ENCODE results near the gene PLCB1.

Gene PLCB1

DNA sequence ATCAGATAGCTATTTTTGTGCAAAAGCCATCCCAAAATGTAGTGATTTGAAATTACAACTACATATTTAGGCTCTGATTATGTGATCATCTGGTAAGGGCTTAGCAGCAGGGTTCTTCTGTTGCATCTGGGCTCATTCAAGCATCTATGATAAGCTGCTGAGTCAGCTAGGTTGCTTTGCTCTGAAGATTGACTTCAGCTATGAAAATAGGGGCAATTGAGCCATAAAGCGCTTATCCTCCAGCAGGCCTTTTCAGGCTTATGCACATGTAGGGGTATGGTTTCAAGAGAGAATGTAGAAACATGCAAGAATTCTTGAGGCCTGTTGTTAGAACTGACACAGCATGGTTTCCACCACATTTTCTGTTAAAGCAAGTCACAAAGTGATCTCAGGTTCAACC is 114.1 kb downstream of the PLCB1 start:
- DNase-seq (ENCODE audit: low read depth in 2 of 2): no peak

DNA sequence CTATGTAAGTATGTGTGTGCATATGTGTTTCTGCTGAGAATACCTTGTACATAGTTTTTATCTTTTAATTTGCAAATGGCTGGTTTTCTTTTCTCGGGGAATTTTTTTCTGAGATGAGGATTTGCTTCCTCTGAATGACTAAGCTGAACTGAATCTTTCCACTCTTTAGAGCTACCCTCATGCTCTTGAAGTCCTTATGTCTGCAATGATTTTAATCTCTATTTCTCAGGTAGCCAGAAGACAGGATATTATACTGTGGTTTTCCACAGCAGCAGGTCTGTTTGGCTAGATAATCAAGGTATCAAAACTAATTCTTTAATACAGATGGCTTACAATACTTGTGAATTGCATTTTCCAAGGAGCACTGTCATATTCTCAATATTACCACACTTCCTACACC is 114.7 kb downstream of the PLCB1 start:
- no peak for DNase-seq (ENCODE audit: low read depth in 2 of 2)

DNA sequence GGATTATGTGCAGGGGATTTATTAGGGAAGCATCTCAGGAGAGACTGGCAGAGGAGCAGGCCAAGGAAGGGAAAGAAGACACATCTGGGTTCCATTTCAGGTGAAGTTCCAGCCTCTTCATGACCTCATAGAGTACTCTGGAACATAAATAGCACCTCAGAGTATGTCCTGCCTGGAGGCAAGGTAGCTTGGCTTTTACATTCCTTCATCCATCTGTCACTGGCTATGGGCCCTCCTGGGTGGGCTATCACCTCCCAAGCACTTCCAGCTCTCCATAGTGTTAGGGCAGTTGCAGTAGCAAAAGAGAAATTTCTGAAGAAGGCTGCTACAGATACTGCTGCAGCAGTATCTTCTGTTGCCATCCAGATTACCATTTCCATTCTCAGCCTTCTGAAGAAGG is 116.0 kb downstream of the PLCB1 start:
- DNase-seq (ENCODE audit: low read depth in 2 of 2): no peak

DNA sequence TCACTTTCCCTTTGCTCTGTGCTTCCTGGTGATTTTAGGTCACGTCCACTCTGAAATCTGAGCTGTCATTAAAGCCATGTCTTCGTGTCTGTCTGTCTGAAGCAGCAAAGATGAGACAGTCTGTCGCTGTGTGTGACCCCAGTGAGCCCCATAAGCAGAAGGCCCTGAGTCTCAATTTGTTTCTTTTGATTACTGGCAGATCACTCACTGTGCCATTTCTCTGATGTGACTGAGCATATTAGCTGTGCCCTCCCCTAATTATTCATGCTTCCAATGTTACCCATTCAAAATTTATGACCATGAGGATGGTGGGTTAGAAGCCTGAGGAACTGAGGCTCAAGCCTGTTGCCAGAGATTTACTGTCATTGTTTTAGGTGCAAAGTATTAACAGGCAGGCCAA is 117.6 kb downstream of the PLCB1 start:
- no peak for DNase-seq (ENCODE audit: low read depth in 2 of 2)

DNA sequence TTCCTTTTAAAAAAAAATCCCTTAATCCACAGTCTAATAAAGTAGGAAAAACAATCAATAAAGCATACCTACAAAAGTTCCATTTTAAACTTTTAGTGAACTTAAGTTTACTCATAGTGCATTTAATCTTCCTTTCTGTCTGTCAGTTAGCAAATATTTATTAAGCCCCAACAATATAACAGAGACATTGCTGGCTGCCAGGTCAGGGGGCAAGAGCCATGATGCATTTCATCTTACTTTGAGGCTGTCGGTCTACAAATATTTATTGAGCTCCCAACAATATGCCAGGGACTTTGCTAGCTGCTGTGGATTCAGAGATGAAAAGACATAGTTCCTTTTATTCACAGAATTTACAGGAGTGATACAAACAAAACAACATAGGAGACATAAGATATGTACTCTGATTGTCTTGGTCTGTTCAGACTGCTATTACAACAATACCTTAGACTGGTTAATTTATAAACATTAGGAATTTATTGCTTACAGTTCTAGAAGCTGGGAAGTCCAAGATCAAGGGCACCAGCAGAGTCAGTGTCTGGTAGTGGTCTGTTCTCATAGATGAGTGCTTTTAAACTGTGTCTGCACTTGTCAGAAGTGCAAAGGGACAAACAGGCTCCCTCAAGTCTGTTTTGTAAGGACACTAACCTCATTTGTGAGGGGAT is 118.6 kb downstream of the PLCB1 start:
- no peak for DNase-seq (ENCODE audit: low read depth in 2 of 2)

DNA sequence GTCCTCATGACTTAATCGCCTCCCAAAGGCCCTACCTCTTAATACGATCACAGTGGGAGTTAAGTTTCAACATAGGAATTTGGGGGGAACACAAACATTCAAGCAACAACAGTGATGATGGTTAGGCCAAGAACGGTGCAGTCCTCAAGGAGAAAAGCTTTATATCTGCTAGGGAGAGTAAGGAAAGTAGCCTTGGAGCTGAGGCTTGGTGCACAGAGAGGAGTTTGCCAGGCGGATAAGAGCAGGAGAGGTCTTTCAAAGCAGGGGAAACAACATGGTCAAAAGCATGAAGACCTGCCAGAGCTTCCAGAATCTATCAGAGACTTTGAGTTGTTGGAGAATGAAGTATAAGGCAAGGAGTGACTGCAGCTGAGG is 119.1 kb downstream of the PLCB1 start:
- DNase-seq (ENCODE audit: low read depth in 2 of 2): no peak

DNA sequence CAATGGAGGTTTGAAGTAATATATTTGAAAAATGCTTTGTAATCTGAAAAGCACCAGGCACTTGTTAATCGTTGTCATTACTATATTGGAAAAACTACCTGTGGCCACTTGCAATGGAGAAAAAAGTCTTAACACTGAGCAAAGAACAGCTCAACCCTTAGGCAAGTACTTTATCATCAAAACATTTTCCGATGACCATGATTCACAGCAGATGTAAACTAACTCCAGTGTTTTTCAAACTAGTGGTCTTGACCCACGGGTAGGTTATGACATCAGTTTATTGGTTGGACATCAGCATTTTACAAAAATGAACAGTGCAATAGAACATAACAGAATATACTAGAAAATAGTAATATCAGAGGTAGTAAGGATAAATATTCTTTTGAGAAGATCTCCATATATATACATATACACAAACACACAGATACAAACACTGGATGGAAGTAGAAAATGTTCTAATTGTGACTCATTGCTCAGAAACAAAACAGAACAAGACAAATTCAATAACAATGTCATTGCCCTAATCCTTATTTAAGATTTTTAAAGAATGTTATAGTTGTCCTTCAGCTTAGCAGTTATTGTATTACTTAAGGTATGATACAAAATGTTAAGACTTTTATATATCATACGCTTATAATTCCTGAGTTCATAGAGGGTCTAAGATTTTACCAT is 123.0 kb downstream of the PLCB1 start:
- DNase-seq (ENCODE audit: low read depth in 2 of 2): no peak

DNA sequence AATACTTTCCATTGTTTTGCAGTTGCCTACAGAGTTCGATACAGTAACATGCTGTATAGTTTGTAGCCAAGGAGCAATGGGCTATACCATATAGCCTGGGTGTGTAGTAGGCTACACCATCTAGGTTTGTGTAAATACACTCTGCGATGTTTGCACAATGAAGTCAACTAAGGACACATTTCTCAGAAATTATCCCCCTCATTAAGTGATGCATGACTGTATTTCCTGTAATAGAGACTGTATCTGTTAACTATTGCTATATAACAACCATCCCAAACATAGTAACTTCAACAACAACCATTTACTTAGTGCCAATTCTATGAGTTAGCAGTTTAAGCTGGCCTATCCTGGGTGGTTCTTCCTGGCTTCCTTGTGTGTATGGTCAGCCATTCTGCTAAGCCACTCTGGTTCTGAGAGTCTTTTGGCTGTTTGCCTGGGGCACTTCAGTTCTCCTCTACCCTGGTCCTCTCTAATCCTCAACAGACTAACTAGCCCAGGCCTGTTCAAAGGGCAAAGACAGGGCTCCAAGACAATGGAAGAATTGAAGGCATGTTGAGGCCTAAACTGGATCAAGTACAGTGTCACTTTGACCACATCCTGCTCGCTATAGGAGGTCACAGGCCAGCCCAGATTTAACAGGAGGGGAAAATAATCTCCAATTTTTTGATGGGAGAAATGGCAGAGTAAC is 124.0 kb downstream of the PLCB1 start:
- no peak for DNase-seq (ENCODE audit: low read depth in 2 of 2)

DNA sequence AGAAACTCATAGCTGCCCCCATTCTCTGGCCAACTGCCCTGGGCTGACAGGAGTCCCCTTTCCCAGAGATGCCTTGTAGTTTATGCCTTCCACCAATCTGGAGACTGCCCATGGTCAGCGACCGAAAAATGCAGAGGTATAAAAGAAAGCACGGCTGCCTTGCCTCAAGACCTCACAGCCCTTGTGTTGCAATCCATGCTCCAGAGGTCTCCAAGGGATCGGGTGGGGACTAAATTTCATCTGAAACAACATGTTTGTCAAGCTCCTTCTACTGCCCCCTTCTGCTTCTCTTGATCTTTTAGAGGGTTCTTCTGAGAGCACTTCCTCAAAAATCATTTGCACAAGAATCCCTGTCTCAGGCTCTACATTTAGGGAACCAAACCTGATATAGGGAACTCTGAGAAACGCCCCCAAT is 128.8 kb downstream of the PLCB1 start:
- no peak for DNase-seq (ENCODE audit: low read depth in 2 of 2)

DNA sequence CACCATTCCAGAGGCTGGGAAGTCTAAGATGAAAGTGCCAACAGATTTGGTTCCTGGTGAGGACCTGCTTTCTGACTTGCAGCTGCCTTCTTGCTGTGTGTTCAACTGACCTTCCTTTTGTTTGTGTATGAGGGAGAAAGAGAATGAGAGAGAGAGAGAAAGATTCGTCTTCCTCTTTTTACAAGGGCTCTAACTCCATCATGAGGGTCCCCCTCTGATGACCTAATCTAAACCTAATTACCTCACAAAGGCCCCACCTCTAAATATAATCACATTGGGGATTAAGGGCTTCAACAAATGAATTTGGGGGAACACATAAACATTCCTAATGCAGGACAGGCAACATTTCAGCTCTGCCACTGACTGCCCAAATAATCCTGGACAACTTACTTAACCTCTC is 130.7 kb downstream of the PLCB1 start:
- DNase-seq (ENCODE audit: low read depth in 2 of 2): no peak

DNA sequence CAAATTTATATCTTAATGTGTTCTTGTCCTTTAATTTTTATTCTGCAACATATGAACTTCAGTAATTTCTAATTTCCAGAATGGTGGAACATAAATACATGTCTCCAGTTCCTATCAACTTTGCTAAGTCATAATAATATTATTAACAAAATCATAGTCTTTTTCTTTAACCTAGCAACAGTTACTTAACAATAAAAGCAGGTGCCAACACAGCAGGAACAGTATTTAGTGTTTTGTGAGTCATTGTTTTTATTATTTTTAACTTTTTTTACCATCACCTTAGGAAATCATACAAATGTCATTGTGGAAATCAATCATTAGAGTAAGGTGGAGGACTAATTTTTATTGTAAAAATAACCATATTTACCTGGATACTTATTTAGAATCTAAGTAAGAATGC is 133.5 kb downstream of the PLCB1 start:
- DNase-seq (ENCODE audit: low read depth in 2 of 2): no peak

DNA sequence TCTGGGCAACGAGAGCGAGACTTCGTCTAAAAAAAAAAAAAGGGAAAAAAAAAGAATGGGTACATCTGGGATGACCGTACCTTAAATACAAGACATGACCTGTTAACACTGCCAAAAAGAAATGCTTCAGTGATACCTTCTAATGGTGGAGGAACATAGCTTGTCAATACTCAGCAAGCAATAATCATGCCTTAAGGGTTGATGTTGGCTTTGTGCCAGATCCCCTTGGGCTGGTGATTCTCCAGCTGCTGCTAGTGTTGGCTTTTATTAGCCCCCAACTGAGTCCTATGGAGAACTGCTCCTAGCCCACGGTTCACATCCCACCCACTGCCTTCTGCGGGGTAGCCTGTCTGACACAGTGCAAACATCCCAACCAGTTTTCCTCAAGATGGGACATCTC is 134.9 kb downstream of the PLCB1 start:
- DNase-seq (ENCODE audit: low read depth in 2 of 2): no peak

DNA sequence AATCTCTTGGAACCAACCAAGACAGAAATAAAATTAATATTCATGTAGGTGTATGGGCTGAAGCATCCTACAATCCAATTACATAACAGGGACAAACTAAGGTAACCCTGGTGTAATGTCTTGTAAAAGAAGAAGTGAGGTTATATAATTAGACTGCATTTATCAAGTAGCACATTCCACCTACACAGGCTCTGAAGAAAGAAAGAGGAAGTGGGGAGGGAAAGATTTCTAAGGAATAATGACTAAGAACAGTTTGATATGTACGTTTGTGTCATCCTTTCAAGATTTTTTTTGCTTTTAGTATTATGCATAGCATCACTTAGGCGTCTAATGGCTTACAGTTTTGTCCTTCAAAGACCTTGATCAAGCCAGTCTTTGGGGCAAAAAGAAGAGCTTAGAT is 139.7 kb downstream of the PLCB1 start:
- no peak for DNase-seq (ENCODE audit: low read depth in 2 of 2)

DNA sequence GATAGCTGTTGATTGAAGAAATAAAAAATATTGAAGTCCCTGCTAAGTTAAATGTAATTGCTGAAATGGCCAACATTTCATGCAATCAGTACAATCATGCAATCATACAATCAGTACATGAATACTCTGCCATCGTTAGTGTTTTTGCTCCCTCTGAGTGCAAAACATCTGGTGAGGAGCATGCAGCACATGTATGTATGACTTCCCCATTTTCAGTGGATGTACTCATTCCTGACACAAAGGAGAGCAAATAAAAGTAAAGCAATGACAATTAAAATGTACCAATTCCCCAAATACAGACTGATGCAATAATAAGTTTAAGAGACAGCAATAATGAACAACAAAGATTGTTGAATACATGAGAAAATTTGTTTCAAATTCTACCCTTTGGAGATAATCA is 140.7 kb downstream of the PLCB1 start:
- no peak for DNase-seq (ENCODE audit: low read depth in 2 of 2)

DNA sequence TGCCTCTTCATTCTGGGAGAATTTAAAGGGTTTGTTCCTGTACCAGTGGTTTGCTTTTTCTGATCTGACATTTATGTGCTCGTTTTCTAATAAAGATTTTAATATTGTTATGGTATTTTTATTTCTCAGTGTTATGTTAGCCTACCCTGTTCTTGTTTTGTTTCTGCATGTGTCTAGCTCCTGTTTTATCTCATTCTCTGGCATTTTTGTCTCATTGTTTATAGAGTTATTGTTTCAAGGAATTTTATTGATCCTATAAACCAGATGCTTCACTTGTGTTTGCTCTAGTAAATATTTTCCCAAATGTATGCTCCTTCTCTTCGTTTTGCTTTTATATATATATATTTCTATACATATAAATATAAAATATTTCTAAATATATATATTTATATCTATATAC is 152.8 kb downstream of the PLCB1 start:
- no peak for DNase-seq (ENCODE audit: low read depth in 2 of 2)

DNA sequence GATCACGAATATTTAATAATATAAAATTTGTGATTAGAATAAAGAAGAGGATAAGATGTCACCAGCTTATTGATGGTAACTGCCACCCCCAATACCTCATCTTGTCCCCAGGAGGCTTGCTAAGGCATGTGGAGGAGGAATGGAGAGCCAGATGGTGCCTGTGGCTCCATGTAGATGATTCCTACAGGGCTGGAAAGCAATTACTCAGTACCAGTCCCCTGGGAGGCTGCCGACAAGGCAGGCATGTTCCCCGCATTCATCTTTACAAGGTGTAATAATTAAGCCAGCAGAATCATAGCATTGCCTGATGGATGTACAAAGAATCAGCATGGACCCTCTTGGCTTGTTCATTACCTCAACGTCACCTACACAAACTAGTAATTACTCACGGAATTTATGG is 155.3 kb downstream of the PLCB1 start:
- no peak for DNase-seq (ENCODE audit: low read depth in 2 of 2)

DNA sequence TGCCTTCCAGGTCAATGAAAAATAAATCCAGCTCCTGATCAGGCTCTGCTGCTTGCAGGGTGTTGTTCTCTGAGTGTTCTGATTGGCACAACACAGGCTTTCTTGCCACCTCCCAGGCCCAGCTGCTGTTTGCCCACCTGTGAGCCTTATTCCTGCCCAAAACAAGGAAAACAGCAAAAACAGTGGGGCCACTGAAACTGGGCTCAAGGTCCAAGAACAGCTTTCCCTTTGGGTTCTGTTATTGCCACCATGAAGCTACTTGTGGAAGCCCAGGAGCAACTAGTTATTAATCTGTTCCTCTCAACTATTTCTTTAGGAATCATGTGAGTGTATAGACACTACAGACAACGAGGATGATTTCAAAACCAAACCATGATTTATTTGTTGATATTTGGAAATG is 159.1 kb downstream of the PLCB1 start:
- DNase-seq (ENCODE audit: low read depth in 2 of 2): no peak

DNA sequence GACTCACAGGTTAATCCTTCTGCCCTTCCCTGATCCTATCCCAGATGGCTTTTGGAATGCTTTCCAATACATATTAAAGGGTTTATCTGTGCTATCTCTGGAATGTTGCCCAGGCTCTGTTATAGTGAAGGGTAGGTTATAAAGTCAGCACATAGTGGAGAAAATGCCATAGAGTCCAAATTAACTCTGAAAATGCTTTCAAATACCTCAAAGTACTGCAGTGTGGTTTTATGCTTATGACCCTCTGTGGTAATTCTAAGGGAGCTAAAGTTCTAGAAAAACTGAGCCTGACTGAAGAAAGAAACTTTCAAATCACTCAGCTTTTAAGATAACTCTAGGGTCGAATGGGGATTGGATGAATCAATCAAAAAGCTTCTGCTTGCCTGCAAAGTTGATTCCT is 159.8 kb downstream of the PLCB1 start:
- DNase-seq (ENCODE audit: low read depth in 2 of 2): no peak

DNA sequence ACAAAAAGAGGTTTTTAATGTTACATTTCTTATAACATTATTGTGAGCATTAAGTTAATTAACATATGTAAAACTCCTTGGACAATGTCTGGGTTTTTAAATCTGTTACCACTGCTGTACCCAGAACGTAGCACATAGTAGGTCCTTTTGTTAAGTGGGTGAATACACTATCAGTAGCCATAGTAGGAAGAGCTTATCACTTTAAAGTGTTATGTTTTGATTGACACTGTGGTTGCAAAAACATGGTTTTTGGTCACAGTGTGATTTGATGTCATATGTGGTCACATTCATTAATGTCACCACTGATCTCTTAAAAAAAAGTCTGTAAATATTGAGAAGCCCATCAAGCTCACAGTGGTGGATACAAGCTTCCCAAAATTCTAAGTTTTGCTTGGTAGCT is 160.7 kb downstream of the PLCB1 start:
- no peak for DNase-seq (ENCODE audit: low read depth in 2 of 2)

DNA sequence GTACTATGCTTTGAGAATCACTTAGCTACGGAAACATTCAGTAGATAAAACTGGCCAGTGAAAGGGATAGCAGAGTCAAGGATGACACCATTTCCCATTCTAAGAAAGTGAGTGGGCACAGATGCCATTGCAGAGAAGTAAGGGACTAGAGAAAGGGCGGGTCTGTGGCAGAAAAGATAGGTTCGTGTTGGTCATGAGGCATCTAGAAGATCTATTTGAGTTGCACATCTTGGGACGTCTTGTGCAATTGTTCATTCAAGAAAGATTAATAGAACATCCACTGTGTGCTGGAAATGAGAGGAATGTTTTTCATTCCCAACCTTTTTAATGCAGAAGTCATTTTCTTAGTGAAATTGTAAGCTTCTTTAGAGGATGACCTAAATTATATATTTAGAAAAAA is 161.7 kb downstream of the PLCB1 start:
- no peak for DNase-seq (ENCODE audit: low read depth in 2 of 2)

DNA sequence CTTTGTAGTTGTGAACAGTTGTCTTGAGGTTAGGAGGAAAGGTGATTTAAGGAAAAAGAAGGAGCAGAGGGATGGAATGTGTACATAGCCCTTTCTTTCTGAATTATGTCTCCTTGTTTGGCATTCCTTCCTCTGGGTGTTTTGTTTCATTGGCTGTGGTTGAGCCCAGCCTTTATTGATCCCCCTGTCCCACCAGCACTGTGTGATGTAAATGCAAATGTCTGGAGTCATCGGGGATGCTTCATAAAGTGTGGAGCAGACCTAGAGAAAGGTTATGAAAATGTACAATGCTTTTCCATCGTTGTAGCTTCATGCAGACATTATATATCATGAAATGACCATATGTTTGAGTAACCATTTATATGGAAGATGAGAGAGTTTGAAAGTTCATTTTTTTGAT is 164.5 kb downstream of the PLCB1 start:
- no peak for DNase-seq (ENCODE audit: low read depth in 2 of 2)

DNA sequence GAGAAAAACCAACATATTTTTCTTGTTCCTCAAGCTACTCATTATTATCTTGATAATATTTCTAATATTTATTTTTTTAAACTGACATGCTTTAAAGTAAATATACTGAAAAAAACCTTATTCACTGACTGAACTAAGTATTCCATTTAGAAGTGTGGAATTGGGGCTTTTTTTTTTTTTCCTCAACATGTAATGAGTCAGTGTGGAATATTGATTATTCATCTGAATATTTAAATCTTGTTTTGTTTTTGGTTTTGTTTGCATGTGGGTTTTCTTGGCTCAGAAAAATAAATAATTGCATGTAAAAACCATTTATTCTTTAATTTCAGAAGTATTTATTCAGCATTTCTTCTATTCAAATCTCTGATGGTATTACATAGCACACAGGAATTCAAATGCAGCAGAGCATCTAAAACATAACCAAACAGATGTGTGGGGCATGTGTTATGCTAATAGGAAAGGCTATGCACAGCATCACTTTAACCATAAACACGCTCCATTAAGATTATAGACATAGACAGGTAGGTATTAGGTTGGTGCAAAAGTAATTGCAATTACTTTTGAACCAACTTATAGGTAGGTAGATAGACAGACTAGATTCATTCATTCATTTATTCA is 166.5 kb downstream of the PLCB1 start:
- DNase-seq (ENCODE audit: low read depth in 2 of 2): no peak

DNA sequence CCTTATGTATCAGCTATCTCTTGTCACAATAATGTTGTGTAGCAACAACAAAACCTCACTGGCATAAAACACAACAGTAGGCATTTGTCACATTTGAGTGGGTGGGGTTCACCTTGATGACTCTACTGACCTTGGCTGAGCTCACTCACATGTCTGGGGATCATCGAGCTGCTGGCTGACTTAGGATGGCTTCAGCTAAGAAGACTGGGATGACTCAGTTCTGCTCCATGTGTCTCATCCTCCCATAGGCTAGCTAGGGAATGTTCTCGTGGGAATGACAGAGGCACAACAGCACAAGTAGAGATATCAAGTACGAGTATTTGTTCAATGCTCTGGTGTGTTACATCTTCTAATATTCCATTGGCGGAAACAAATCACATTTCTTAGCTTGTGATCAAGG is 167.9 kb downstream of the PLCB1 start:
- no peak for DNase-seq (ENCODE audit: low read depth in 2 of 2)

Measured in stimulated activated CD8-positive, alpha-beta memory T cell treated with anti-CD3 and anti-CD28 coated beads, Interleukin-7, amount 100 ng/mL, for 4 hours (primary cell).